GM13977 (cell line): ENCODE data around the gene ARHGAP15.

Source experiments
- DNase-seq: peaks from one replicate; pipeline ENCODE4 v3.0.0; 2012; ENCODE audit warnings: low spot score
- CTCF ChIP-seq: IDR thresholded peaks from 2 replicates; pipeline ENCODE4 v1.5.1; 2012; ENCODE audit warnings: mild to moderate bottlenecking, control low read depth; ENCODE audit not compliant: insufficient read depth; ENCODE audit errors: extremely low read depth, missing control alignments
- in situ Hi-C: fragments of 300-500 bp; cut with MboI; formaldehyde crosslinking; loops from one replicate; pipeline ENCODE4 v1.12.0; 2022; ENCODE audit warnings: low sequenced_read_pairs, low pct_unique_long_range_greater_than_20kb, mixed read lengths, inconsistent platforms; ENCODE audit not compliant: unreplicated experiment

Gene ARHGAP15

DNA sequence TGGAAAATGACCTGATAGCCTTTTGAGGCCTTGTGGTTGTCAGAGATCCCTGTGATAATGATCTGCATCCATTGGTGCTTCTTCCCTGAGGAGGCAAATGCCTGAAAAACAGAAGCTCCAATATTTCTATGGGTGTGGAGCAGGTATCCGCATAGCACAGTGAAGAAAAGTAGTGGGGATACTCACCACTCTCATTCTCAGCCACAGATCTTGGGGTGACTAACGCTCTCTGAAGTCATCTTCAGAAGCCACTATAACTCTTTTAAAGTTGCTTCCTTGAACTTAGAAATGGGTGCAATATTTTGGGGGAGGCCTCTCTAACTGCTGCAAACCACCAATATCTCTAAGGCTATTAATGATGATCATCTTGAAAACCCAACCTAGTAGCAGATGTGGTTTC is 46.2 kb downstream of the ARHGAP15 start:
- DNase-seq: no peak
- in situ Hi-C loops: no loop called here
- TF ChIP-seq CTCF: no peak

DNA sequence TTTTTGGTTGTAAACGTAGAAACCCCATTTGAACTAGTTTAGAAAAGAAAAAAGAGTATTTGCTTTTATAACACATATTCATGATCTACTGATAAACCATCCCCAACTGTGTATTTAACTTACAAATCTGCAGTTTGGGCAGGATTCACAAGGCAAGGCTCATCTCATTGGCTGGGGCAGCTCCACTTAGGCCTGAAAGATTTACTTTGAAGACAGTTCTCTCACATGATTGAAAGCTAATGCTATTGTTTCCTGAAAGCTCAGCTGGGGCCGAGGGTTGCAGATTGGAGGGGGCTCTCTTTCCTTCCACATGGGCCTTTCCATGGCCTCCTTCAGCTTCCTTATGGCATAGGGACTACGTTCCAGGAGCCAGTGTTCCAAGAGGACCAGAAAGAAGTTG is 47.4 kb downstream of the ARHGAP15 start:
- no peak for DNase-seq
- in situ Hi-C loops: no loop called here
- TF ChIP-seq CTCF: no peak

- TF ChIP-seq CTCF: no peak
- in situ Hi-C loops: no loop called here
- peak; percentile 35 for DNase-seq
Observed at GRCh38 chr2:143177096-143177786, 48.0 kb downstream of the ARHGAP15 start.

DNA sequence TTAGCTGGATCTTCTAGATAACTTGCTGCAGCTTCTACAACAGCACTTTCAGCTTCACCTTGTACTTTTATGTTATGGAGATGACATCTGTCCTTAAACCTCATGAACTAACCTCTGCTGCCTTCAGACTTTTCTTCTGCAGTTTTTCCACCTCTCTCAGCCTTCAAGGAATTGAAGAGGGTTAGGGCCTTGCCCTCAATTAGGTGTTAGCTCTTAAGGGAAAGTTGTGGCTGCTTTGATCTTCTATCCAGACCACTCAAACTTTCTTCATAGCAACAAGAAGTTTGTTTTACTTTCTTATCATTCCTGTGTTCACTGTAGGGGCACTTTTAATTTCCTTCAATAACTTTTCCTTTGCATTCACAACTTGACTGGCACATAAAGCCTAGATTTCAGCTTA is 52.3 kb downstream of the ARHGAP15 start:
- TF ChIP-seq CTCF: no peak
- DNase-seq: no peak
- in situ Hi-C loops: no loop called here

- no peak for TF ChIP-seq CTCF
- no peak for DNase-seq
- in situ Hi-C loops: no loop called here
Observed at GRCh38 chr2:143182649-143183048, 53.4 kb downstream of the ARHGAP15 start.

- in situ Hi-C loops: no loop called here
- DNase-seq: peak; percentile 23
- no peak for TF ChIP-seq CTCF
Observed at GRCh38 chr2:143183804-143184463, 54.7 kb downstream of the ARHGAP15 start.
